Measurements from ENCODE around the gene POM121L2. TPM values are rescaled to one million over a fixed set of nuclear protein-coding genes. Genes with fewer than 3 reads are reported as not detected.
"Not testable (repeated sequence)": the region's sequence is repeated elsewhere in the genome, so short reads cannot be mapped to it uniquely, and the experiment has no call there.

POM121L2 gene
- total RNA-seq, 8 experiments from 2014 or later, result 0.09 to 0.71 (median 0.16) TPM; not detected in 2

DNA sequence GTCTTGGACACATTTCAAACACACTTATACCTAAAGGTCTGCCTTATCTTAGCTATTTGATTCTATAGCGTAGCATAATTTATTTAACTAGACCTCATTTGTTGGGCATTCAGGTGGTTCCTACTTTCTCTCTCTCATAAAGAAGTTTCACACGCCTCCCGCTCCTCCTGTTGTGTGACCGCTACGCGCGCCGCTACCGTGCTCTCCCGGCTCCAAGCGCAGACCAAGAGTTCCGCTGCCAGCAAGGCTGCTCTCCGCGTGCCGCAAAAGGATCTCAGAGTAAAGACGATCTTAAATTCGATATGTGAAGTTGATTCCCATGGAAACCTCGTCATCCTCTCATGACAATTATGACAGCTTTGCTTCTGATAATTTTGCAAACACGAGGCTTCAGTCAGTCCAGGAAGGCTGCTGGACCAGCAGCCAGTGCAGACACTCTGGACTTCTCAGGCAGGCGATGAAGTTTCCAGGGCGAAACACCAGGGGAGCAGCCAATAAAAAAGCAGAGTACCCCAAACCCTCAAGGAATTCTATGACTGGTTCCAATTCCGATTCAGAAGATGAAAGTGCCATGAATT, 44.1 kb downstream of the POM121L2 start:
- Histone ChIP-seq H3K4me1 (replicated peaks in 1 of 2) (no peaks in the 10 kb centered on the region), H3K27ac (no peak overlapping the region), H3K4me3 (no peak overlapping the region)
- whole genome bisulfite sequencing, 10 experiments, result 3 to 78% (median 24%) methylated on average over 2 to 20 of the region's 22 CpGs
- ATAC-seq (replicated peaks in 6 of 8), result peak in 1 of 8 experiments; percentile 59
- in situ Hi-C loops (cut with MboI; ENCODE audit: low pct_unique_long_range_greater_than_20kb in 2 of 9, low sequenced_read_pairs in 9 of 9, unreplicated experiment in 9 of 9), result no loop called here

DNA sequence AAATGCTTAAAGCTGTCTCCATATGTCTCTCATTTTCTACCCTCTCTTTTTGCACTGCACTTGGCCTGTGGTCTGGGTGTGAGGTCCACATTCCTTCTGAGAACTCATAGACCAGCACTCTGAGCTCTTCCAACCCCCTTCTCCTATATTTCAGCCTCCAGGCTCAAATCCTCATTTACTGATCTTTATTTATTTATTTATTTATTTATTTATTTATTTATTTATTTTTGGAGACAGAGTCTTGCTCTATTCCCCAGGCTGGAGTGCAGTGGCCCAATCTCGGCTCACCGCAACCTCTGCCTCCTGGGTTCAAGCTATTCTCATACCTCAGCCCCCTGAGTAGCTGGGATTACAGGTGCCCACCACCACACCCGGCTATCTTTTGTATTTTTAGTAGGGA, 45.1 kb downstream of the POM121L2 start:
- in situ Hi-C loops (cut with MboI; ENCODE audit: low pct_unique_long_range_greater_than_20kb in 2 of 9, low sequenced_read_pairs in 9 of 9, unreplicated experiment in 9 of 9); H3K27ac ChIP-seq; ATAC-seq (replicated peaks in 6 of 8); H3K4me1 ChIP-seq (replicated peaks in 1 of 2); H3K4me3 ChIP-seq: not testable (repeated sequence)
- WGBS, 10 experiments, result 33 to 92% (median 67%) methylated on average over 1 to 3 of the region's 3 CpGs; no CpG with 5 or more reads in 1 of the 10 experiments

DNA sequence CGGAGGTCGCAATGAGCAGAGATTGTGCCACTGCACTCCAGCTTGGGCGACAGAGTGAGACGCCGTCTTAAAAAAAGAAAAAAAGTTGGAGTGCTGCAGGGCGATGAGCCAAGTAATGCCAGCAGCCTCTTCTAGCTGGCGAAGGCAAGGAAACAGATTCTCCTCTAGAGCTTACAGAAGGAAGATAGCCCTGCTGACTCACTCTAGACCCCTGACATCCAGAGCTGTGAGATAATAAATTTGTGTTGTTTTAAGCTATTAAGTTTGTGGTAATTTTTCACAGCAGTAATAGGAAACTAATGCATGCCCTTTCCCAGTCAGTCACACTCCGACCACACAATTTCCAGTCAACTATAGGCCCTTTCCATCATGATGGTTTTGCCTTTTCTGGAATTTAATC, 48.2 kb downstream of the POM121L2 start:
- in situ Hi-C loops (cut with MboI; ENCODE audit: low pct_unique_long_range_greater_than_20kb in 2 of 9, low sequenced_read_pairs in 9 of 9, unreplicated experiment in 9 of 9), result no loop called here
- H3K27ac ChIP-seq, result no peak overlapping the region

DNA sequence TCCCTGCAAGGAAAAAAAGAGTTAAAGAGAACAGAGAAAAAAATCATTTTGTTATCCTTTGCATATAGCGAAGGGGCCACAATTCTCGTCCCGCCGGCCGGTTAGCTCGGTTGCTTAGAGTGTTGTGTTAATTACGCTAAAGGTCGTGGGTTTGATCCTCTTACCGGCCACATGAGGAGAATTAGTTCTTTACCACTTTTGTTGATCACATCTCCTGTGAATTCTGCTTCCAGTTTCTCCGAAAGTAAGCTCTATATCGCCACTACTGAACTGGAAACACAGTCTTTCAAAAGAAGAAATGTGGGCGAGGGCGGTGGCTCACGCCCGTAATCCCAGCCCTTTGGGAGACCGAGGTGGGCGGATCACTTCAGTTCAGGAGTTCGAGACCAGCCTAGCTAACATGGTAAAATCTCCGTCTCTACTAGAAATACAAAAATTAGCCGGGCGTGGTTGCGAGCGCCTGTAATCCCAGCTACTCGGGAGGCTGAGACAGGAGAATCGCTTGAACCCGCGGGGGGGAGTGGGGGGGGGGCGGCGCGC, 51.2 kb downstream of the POM121L2 start:
- no peak for ATAC-seq (replicated peaks in 6 of 8)
- WGBS, 10 experiments, result 0 to 100% (median 20%) methylated on average over 1 to 16 of the region's 30 CpGs
- in situ Hi-C loops (cut with MboI; ENCODE audit: low pct_unique_long_range_greater_than_20kb in 2 of 9, low sequenced_read_pairs in 9 of 9, unreplicated experiment in 9 of 9), result no loop called here
- H3K4me1 ChIP-seq (replicated peaks in 1 of 2), result no peaks in the 10 kb centered on the region
- no peak overlapping the region for H3K4me3 ChIP-seq
- H3K27ac ChIP-seq, result no peak overlapping the region

More for the DNA sequence above, 48.2 kb downstream of the POM121L2 start:
- no peak for ATAC-seq (replicated peaks in 6 of 8)
- Histone ChIP-seq H3K4me1 (replicated peaks in 1 of 2) (no peaks in the 10 kb centered on the region), H3K4me3 (no peak overlapping the region)
- WGBS, 10 experiments, result 40 to 86% (median 71%) methylated on average over 1 to 5 of the region's 8 CpGs; no CpG with 5 or more reads in 3 of the 10 experiments

DNA sequence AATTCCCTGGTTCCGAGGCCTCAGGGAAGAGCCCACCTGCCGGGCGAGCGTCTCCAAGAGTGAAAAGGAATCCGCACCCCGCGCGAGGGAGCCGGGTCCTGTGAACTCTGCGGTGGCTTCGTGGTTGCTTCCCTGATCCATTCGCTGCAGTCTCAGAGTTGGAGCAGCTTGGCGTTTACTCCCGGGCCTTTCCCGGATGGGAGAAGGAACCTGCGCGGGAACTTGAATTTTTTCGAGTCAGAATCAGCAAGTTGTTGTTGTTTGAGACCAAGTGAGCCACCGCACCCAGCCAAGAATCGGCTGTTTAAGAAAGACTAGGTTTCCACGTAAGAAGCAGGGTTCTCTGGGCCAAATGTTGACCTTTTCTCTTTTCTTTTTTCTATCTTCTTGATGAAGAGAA, 51.7 kb downstream of the POM121L2 start:
- ATAC-seq (replicated peaks in 6 of 8), result peak in 1 of 8 experiments; percentile 25
- no peak overlapping the region for H3K4me3 ChIP-seq
- H3K27ac ChIP-seq, result no peak overlapping the region
- WGBS, 10 experiments, result 0 to 34% (median 10%) methylated on average over 1 to 18 of the region's 21 CpGs
- no peaks in the 10 kb centered on the region for H3K4me1 ChIP-seq (replicated peaks in 1 of 2)
- in situ Hi-C loops (cut with MboI; ENCODE audit: low pct_unique_long_range_greater_than_20kb in 2 of 9, low sequenced_read_pairs in 9 of 9, unreplicated experiment in 9 of 9), result no loop called here

Other genes with a start within 250 kb of the POM121L2 start
- gene PRSS16, start 64.6 kb downstream of the POM121L2 start, total RNA-seq, result 1 to 10 TPM in 3 of 8 experiments, under 1 TPM in 5; 0.21 to 2.1 (median 0.79) TPM
- gene ZNF391, start 76.5 kb upstream of the POM121L2 start, total RNA-seq, result 10 to 100 TPM in 1 of 8 experiments, 1 to 10 TPM in 6, under 1 TPM in 1; 0.20 to 12.7 (median 6.5) TPM
- 10 to 100 TPM in 5 of 8 experiments, 1 to 10 TPM in 3; 5.0 to 17.7 (median 13.7) TPM for gene ZNF184, start 160.8 kb upstream of the POM121L2 start, total RNA-seq

Measured in motor neuron (in vitro differentiated cells).